Eye (tissue), 1 donor: ENCODE results near the gene P2RY11.

ENCODE experiments used
- DNase-seq: peaks from one replicate; pipeline ENCODE4 v3.0.0-alpha.2; 2015

P2RY11 gene

DNA sequence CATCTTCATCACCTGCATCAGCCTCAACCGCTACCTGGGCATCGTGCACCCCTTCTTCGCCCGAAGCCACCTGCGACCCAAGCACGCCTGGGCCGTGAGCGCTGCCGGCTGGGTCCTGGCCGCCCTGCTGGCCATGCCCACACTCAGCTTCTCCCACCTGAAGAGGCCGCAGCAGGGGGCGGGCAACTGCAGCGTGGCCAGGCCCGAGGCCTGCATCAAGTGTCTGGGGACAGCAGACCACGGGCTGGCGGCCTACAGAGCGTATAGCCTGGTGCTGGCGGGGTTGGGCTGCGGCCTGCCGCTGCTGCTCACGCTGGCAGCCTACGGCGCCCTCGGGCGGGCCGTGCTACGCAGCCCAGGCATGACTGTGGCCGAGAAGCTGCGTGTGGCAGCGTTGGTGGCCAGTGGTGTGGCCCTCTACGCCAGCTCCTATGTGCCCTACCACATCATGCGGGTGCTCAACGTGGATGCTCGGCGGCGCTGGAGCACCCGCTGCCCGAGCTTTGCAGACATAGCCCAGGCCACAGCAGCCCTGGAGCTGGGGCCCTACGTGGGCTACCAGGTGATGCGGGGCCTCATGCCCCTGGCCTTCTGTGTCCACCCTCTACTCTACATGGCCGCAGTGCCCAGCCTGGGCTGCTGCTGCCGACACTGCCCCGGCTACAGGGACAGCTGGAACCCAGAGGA lies 2.6 kb downstream of the P2RY11 start:
- no peak for DNase-seq

DNA sequence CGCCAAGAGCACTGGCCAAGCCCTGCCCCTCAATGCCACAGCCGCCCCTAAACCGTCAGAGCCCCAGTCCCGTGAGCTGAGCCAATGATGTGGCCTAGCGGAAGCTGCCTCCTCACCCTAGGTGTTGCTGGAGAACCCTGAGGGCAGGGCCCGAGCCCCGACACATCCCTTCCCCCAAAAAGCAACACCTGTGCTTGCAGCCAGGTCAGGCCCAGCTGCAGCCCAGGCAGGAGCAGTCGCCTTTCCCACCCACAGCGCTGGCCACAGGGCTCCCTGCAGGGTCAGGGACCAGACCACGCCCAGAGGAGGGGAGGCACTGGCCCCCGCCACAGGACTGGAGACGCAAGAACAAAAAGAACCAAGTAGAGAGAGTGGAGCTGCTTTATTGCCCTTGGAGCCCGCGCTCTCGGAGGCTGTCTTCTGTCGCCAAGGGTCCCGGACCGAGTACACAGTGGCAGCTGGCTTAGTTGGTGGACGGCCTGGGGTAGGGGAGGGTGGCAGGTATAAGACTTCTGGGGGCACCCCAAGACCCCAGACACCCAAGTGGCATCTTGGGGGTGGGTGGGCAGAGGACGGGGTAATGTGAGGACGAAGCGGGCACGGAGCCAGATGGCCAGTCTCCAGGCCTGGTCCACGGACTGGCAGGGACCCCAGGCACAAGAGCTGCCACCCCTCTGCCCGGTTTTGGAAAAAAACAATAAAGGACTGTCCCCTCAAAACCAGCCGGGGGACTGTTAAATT lies 3.3 kb downstream of the P2RY11 start:
- no peak for DNase-seq

DNA sequence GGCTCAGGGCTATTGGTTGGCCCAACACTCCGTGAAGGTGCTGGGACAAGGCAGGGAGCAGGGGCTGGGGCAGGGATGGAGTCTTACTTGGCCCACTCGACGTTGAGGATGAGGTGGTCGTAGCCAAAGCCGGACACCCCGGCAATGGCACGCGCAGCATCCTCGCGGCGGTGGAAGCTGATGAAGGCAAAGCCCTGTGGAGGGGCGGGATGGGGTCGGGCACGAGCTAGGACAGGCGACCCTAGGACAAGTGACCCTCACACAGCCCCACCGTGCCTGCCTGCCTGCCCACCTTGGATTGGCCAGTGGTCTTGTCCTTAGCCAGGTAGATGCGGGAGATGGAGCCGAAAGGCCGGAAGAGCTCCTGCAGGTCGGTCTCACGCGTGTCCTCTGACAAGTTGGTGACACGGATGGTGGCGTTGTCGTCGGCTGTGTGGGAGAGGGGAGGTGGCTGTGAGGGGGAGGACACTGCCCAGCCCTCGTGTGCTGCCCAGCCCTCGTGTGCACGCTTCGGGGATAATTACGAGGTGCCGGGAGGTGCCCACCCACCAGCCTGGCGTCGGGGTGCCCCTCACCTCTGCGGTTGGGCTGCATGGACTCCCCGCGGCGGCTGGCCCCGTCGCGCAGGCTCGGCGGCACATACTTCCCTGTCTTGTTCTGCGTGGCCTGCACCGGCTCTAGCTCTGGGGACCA lies 4.0 kb downstream of the P2RY11 start:
- DNase-seq, result no peak

DNA sequence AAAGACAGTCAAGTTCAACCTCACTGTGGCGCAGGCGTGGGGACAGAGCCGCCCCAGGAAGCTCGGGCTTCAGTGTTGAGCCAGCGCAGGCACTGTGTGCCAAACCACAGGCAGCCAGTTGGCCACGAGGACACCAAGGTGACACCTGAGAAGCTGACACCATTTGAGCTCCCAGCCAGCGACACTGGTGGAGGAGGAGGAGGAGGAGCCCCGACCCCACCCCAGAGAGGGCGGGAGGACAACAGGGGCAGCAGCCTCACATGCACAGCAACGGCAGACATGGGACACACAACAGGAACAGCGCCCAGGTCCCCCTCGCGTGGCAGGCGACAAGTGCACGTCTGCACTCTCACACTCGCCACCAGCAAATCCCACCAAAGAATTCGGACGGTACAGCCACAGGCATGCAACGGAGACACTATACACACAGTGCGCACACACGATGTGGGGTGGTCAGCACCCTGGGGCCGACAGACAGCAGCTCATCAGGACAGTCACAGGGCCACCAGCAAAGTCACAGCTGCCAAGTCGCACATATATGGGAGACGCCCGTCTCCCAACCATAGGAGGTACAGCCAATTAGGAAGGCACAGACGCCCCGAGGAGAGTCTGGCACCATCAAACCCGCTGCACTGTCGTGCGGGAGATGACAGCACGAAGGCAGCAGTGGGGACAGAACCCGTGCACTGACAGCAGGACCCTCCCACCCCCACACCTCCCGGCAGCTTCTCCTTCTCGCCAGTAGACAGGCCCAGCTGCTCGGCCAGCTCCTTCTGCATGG lies 4.8 kb downstream of the P2RY11 start:
- no peak for DNase-seq

DNA sequence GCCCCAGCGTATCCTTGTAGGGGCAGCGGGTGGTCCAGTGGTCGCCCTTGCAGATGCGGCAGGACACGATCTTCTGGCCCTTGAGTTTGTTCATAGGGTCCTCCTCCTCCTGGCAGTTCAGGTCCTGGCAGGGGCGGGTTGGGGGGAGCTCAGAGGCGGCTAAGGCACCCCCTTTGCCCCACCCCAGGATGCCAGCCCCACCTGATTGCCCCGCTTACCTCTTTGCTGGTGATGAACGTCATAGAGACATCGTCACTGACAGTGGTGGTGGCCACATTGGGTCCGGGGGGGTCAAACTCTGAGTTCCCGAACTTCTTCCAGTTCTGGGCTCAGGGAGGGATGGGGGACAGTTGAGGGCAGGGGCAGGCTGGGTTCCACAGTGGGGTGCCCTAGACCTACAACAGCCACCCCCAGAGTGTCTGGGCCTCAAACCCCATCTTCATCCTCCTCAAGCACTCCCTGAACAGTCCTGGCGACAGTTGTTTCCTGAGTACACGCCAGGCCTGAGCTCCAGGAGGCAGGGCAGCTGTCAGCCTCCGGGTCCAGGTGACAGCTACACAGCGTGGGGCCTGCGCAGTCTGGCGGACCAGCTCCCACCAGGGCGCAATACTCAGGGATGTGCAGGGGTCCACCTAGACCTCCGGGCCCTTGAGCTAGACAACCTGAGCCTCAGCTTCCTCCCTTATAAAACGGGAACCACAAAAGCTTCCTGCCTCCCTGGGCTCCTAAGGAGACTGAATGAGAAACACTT lies 5.5 kb downstream of the P2RY11 start:
- no peak for DNase-seq

DNA sequence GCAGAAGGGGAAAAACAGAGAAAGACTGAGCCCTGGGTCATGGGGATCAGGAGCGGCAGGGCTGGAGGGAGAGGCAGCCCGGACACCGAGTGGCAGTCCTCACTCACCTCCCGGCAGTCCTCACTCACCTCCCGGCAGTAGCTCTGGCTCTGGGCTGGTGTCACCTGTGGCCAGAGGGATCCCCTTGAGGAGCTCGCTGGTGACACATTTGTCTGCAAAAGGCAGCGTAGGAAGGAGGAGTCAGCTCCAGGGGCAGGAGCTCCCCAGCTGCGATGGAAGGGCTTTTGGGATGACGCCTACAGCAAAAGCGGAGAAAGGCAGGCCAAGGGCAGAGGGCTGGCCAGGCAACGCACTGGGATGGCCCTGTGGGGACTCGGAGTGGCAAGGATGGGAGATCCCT lies 7.5 kb downstream of the P2RY11 start:
- no peak for DNase-seq

DNA sequence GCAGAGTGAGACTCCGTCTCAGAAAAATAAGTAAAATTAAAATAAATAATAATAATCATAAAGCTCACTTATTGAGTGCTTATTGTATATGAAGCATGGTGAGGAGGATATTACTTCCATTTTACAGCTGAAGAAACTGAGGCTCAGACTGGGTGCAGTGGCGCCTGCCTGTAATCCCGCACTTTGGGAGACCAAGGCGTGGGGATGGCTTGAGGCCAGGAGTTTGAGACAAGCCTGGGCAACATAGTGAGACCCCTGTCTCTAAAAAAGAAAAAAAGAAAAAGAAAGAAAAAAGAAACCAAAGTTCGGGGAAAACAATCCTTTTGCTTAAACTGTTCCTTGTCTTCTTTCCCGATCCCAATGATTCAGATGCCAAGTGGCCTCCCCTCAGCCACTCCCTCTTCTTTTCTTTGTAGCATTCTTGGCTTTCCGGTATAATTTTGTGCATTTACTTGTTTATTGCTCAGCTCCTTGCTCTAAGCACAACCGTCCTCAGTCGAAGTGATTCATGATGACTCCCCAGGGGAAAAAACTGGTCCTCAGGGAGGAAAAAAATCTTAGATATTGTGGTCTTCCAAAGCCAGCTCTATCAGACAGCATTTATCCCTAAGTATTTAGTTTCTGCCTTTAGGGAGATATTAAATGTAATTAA lies 9.2 kb downstream of the P2RY11 start:
- DNase-seq, result no peak

DNA sequence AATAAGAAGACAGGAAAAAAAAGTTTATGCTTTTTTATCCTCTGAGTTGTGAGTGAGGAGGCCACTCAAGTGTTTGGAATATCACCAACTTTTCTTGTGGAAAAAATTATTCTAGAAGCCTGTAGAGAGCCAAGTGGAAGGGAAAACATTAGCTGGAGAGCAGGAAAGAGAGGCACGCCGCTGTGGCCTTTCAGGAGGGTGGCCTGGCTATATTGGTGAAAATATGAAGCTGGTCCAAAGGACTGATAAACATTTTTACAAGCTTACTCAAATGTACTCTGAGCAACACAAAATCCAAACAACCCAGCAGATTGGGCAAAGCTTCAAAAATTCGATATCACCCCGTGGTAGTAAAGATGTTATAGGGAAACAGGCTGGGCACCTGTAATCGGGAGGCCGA lies 10.6 kb downstream of the P2RY11 start:
- no peak for DNase-seq

DNA sequence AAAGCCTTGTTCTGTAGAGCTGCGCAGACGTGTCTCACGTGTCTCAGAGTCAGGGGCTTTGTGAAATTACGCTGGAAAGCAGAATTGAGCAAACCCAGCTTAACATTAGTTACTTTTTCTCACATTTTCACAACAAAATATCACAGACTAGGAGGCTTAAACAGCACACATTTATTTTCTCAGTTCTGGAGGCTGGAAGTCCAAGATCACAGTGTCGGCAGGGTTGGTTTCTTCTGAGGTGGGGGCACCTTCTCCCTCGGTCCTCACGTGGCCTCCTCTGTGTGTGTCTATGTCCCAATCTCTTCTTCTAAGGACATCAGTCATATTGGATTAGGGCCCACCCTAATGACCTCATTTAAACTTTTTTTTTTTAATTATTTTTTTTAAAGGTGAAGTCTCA lies 12.9 kb downstream of the P2RY11 start:
- DNase-seq, result no peak

DNA sequence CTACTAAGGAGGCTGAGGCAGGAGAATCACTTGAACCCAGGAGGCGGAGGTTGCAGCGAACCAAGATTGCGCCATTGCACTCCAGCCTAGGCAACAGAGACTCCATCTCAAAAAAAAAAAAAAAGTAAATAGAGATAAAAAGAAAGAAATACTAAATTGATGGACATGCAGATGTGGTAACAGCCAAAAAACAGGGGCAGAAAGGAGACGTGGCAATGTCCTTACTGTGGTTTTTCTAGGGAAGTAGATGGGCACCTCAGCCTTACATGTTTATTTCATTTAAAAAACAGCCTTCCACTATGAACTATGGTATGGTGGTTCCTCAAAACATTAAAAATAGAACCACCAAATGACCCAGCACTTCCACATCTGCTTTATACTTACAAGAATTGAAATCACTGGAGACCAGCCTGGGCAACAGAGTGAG lies 14.7 kb downstream of the P2RY11 start:
- DNase-seq, result no peak

DNA sequence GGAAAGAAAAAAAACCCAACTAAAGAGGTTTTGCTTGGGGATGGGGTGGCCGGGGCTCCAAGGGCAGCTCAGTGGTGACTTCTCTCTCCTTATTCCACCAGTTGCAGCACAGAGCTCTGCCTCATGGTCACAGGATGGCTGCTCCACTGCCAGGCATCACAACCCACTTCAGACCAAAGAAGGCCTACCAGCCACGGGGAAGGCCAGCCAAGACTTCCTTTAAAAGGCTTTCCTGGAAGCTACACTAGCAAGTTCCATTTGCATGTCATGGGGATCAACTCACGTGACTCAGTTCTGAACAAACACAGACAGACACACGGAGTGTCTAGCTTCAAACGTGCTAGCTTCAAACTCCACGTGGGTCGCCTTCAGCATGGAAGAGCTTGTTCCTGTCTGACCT lies 21.4 kb downstream of the P2RY11 start:
- no peak for DNase-seq

DNA sequence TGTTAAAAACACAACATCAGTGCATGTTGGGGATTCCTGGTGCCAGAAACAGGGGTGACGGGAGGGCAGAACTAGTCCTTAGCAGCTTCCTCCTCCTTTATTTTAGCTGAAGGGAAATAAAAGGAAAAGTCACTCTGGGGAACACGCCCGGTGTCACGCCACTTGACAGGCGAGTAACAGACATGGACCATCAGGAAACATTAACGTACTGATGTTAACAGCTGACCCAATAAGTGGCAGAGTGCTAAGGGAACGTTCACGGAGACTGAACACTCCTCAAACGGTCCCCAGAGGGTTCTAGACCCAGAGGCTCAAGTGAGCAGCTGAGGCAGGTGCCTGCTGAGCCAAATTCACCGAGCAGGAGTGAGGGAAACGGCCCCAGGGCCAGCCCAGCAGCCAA lies 22.1 kb downstream of the P2RY11 start:
- peak; percentile 65 for DNase-seq

DNA sequence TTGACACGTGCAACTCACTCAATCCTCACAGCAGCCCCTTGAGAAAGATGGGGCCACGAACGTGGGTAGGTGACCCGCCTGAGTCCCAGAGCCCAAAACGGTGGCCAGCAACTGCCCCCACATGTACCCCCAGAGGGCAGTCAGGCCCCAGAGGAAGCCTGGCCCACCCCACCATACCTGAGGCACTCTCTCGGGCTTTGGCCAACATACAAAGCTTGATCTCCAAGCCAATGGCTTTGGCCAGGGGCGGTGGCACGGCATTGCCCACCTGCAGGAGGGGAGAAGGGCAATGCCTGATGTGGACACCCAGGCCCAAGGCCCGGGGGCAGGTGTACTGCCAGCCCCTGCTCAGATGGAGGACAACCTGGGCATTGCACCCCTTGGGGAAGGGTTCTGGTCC lies 22.5 kb downstream of the P2RY11 start:
- DNase-seq, result no peak

DNA sequence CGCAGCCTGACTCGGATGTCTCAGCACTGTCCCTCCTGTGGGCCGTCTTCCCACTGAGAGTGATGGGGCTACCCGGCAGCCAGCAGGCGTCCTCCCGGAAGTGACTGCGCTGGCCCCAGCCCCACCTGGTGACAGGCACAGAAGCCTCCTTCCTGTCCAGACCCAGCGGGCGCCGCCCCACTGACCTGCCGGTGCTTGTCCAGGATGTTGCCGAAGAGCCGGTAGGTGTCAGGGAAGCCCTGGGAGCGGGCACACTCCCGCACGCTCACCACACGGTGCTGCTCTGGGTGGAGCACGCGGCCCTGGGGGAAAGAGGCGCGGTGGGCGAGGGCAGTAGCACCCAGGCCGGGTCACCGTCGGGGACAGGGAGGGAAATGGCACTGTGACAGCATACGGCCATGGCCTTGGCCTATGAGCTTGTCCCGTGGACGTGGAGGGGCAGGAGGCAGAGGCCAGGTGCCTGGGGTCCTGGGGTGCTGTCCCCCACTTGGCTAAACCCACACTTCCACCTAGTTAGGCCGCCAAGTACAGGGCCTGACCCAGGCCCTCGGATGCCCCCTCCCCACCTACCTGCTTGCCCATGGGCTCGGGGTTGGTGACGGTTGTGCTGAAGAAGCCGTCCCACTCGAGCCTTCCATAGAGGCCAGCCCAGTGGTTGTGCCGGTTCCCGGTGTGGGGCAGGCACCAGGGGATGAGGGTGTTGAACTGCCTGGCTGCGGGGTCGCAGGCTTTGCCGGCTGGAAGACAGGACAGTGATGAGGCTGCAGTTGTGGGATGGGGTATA lies 24.2 kb downstream of the P2RY11 start:
- no peak for DNase-seq

DNA sequence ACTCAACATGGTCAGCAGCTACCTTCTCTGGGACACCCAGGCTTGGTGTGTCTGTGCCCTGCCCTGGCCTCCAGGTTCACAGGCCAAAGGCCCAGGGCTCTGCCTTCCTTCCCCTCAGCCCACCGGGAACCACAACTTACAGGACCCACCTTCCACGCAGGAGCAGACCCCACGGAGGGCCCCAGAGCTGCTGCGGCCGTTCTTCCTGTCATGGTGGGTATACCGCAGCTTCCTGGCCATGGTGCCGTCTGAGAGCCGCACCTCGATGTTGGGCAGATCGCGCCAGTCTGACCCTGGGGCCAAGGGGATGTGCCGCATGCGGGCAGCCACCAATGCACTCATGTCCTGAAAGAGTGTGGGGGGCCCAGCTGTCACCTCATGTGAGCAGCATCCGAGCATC lies 25.4 kb downstream of the P2RY11 start:
- no peak for DNase-seq

DNA sequence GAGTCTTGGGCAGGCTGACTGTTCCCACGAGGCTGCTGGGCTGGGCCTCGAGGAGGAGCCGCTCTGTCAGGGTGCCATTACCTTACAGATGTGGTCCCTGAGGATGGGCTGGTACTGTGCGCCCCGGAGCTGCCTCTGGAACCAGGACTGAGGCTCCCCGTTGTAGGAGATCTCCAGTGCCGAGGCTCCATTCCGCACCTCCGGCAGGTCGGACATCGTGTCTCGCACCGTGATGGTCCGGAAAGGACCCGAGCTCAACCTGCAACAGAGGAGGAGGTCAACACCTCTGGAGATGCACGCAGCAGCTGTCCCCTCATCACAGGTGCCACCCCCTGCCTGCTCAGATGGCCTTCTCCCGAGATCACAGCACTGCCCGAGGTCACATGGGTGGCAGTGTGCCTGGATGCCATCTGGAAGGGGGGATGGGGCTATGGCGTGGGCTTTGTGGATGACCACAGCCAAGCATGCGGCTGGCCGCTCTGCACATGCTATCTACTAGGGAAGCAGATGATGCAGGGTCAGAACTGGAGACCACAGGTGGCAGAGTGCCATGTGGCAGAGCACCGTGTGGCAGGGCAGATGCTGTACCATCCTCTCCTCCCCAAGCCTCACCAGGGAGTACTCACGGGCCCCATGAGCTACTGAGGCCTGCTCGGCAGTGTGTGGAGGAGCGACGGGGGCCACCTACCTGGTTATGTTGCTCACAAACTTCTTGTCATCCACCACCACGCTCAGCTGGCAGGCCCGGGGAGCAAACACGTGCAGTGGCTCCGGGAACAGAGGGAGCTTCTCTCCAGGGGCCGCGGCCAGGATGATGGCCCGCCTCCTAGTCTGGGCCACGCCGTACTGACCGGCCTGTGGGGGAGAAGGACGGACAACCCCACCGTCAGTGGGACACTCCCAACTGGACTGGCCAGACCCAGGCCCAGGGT lies 26.5 kb downstream of the P2RY11 start:
- no peak for DNase-seq

DNA sequence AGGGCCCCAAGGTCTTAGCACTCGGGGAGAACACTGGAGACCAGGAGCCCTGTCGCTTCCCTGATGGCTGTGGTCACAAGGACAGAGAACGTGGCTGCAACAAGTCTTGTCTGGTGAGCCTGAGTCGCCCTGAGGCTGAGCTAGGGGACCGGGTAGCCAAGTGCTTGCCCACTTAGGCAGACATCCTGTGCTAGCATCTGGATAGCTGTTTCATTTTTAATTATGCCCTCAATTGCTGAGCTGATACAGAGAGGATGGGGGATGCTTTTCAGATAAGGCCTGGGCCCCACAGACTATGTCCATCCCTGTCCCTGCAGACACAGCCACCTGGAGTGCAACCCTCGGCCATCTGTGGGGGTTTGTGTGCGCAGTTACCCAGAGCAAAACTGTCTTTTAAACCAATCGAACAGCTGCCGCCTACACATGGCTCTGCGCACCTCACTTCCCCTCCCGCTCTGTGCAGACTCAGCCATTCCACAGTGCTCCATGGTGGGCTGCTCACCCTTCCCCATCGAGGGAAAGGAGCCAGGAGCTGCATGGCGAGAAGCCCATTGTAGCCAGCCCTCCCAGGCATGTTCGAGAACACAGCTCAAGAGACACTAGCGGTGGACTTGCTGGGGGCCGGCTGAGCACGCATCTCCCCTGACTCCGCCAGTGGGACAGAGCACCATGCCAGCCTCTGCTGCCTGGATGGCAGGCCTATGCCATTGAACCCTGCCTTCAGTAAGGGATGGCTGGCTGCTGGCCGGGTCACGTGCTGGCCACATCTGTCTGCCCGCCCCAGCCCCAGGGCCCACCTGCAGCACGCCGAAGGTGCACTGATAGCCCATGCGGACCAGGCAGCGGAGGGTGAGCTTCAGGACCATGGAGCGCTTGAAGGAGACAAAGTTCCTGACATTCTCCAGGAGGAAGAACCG lies 27.6 kb downstream of the P2RY11 start:
- peak; percentile 10 for DNase-seq

DNA sequence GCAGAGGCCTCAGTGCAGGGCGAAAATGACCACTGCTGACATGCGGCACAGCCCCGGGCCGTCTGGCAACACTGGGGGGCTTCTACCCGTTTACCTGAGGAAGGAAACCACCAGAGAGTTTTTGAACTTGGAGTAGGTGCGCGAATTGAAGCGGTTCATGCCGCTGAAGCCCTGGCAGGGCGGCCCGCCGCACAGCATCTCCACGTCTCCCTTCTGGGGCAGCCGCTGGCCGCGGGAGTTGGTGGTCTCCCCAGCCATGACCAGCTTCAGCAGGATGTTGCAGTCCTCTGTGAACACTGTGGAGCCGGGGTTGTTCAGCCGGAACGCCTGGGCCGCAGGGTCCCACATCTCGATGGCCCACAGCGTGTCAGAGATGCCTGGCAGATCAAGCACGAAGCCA lies 28.5 kb downstream of the P2RY11 start:
- DNase-seq, result no peak

DNA sequence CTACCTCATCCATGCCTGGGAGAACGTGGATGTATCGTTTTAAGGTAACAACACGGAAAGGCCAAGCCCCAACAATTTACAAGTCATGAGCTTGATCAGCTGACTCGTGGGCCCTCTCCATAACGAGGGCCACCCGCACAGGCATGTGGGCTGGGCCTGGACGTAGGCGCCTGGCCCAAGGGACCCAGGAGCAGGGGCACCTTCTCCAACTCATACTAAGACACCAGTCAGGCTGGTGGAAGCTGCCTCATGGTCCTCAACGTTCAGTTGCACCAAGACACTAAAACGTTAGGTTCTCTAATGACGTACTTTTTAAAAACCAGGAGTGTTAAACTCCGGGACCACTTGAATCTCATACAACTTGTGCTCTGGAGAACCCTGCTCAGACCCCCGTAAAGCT lies 30.0 kb downstream of the P2RY11 start:
- DNase-seq, result no peak
